ENCODE measurements around the gene HOMER2.

HOMER2 gene

GRCh38 chr15:82878325-82878724, 74.2 kb downstream of the HOMER2 start:
- no peak for DNase-seq (ENCODE audit: low spot score)
- Histone ChIP-seq H3K27me3 (ENCODE audit: control insufficient read depth in 3 of 3, insufficient read depth in 3 of 3, low read depth in 1 of 3, low read length in 3 of 3) (no peaks in the 10 kb centered on the region), H2BK120ac (ENCODE audit: low read depth, low read length) (no peak overlapping the region), H3K23ac (ENCODE audit: low read depth, low read length, poor library complexity) (no peak overlapping the region), H2BK5ac (ENCODE audit: low read length) (no peak overlapping the region), H4K91ac (ENCODE audit: low read depth, low read length, poor library complexity) (no peak overlapping the region), H3K4me2 (ENCODE audit: insufficient read depth, low read length, poor library complexity, severe bottlenecking) (no peak overlapping the region), H3K36me3 (replicated peaks in 1 of 2; ENCODE audit: control insufficient read depth in 2 of 2, insufficient read depth in 2 of 2, low read length in 2 of 2) (peaks cover 0 to 12% of the 10 kb centered on the region in 2 donors), H3K79me1 (ENCODE audit: low read depth, low read length) (no peaks in the 10 kb centered on the region), H3K18ac (ENCODE audit: low read length) (no peak overlapping the region), H2BK12ac (ENCODE audit: low read length) (no peak overlapping the region), H3K4me3 (ENCODE audit: low read length in 2 of 2) (no peak overlapping the region), H3K27ac (replicated peaks; ENCODE audit: low read length) (no peak overlapping the region), H3K14ac (ENCODE audit: low read length) (no peak overlapping the region), H3K9me3 (replicated peaks in 1 of 2; ENCODE audit: control insufficient read depth in 2 of 2, insufficient read depth in 1 of 2, low read depth in 1 of 2, low read length in 2 of 2) (no peaks in the 10 kb centered on the region), H3K9ac (ENCODE audit: low read depth, low read length, poor library complexity) (no peak overlapping the region), H4K8ac (ENCODE audit: low read depth, low read length) (no peak overlapping the region), H3K4me1 (ENCODE audit: control insufficient read depth in 2 of 2, insufficient read depth in 1 of 2, low read depth in 1 of 2, low read length in 2 of 2) (no peaks in the 10 kb centered on the region), H3K4ac (ENCODE audit: low read length) (no peak overlapping the region), H2BK15ac (ENCODE audit: low read length) (no peak overlapping the region), H2AK5ac (ENCODE audit: low read depth, low read length) (no peak overlapping the region), H2AFZ (ENCODE audit: low read length) (no peak overlapping the region)
- WGBS, 2 donors (ENCODE audit: extremely low coverage in 2 of 2, insufficient read length in 2 of 2, insufficient replicate concordance in 1 of 2), result no CpG with 5 or more reads among the region's 5 CpGs

GRCh38 chr15:82877825-82878224, 74.7 kb downstream of the HOMER2 start:
- Histone ChIP-seq H2AK5ac (ENCODE audit: low read depth, low read length) (no peak overlapping the region), H3K23ac (ENCODE audit: low read depth, low read length, poor library complexity) (no peak overlapping the region), H3K4me3 (ENCODE audit: low read length in 2 of 2) (no peak overlapping the region), H2BK5ac (ENCODE audit: low read length) (no peak overlapping the region), H2BK12ac (ENCODE audit: low read length) (no peak overlapping the region), H2BK120ac (ENCODE audit: low read depth, low read length) (no peak overlapping the region), H3K79me1 (ENCODE audit: low read depth, low read length) (no peaks in the 10 kb centered on the region), H3K36me3 (replicated peaks in 1 of 2; ENCODE audit: control insufficient read depth in 2 of 2, insufficient read depth in 2 of 2, low read length in 2 of 2) (peaks cover 0 to 14% of the 10 kb centered on the region in 2 donors), H2AFZ (ENCODE audit: low read length) (no peak overlapping the region), H3K14ac (ENCODE audit: low read length) (no peak overlapping the region), H3K4me2 (ENCODE audit: insufficient read depth, low read length, poor library complexity, severe bottlenecking) (no peak overlapping the region), H4K8ac (ENCODE audit: low read depth, low read length) (no peak overlapping the region), H2BK15ac (ENCODE audit: low read length) (no peak overlapping the region), H4K91ac (ENCODE audit: low read depth, low read length, poor library complexity) (no peak overlapping the region), H3K4ac (ENCODE audit: low read length) (no peak overlapping the region), H3K18ac (ENCODE audit: low read length) (no peak overlapping the region), H3K4me1 (ENCODE audit: control insufficient read depth in 2 of 2, insufficient read depth in 1 of 2, low read depth in 1 of 2, low read length in 2 of 2) (no peaks in the 10 kb centered on the region), H3K9ac (ENCODE audit: low read depth, low read length, poor library complexity) (no peak overlapping the region), H3K27me3 (ENCODE audit: control insufficient read depth in 3 of 3, insufficient read depth in 3 of 3, low read depth in 1 of 3, low read length in 3 of 3) (no peaks in the 10 kb centered on the region), H3K9me3 (replicated peaks in 1 of 2; ENCODE audit: control insufficient read depth in 2 of 2, insufficient read depth in 1 of 2, low read depth in 1 of 2, low read length in 2 of 2) (no peaks in the 10 kb centered on the region), H3K27ac (replicated peaks; ENCODE audit: low read length) (no peak overlapping the region)
- DNase-seq (ENCODE audit: low spot score), result no peak
- WGBS, 2 donors (ENCODE audit: extremely low coverage in 2 of 2, insufficient read length in 2 of 2, insufficient replicate concordance in 1 of 2), result no CpG with 5 or more reads among the region's 2 CpGs

GRCh38 chr15:82875411-82876003, 77.0 kb downstream of the HOMER2 start:
- H4K8ac ChIP-seq (ENCODE audit: low read depth, low read length), result no peak overlapping the region
- no peak overlapping the region for H3K4ac ChIP-seq (ENCODE audit: low read length)
- H3K23ac ChIP-seq (ENCODE audit: low read depth, low read length, poor library complexity), result no peak overlapping the region
- no peaks in the 10 kb centered on the region for H3K9me3 ChIP-seq (replicated peaks in 1 of 2; ENCODE audit: control insufficient read depth in 2 of 2, insufficient read depth in 1 of 2, low read depth in 1 of 2, low read length in 2 of 2)
- no peak overlapping the region for H2BK12ac ChIP-seq (ENCODE audit: low read length)
- H2BK15ac ChIP-seq (ENCODE audit: low read length), result no peak overlapping the region
- no peak overlapping the region for H3K4me3 ChIP-seq (ENCODE audit: low read length in 2 of 2)
- peaks cover 0 to 14% of the 10 kb centered on the region in 2 donors for H3K36me3 ChIP-seq (replicated peaks in 1 of 2; ENCODE audit: control insufficient read depth in 2 of 2, insufficient read depth in 2 of 2, low read length in 2 of 2)
- H3K27me3 ChIP-seq (ENCODE audit: control insufficient read depth in 3 of 3, insufficient read depth in 3 of 3, low read depth in 1 of 3, low read length in 3 of 3), result no peaks in the 10 kb centered on the region
- H3K79me1 ChIP-seq (ENCODE audit: low read depth, low read length), result no peaks in the 10 kb centered on the region
- H3K14ac ChIP-seq (ENCODE audit: low read length), result no peak overlapping the region
- WGBS, 2 donors (ENCODE audit: extremely low coverage in 2 of 2, insufficient read length in 2 of 2, insufficient replicate concordance in 1 of 2), result no CpG with 5 or more reads among the region's 7 CpGs
- H2AK5ac ChIP-seq (ENCODE audit: low read depth, low read length), result no peak overlapping the region
- H2AFZ ChIP-seq (ENCODE audit: low read length), result no peak overlapping the region
- H3K4me2 ChIP-seq (ENCODE audit: insufficient read depth, low read length, poor library complexity, severe bottlenecking), result no peak overlapping the region
- H3K9ac ChIP-seq (ENCODE audit: low read depth, low read length, poor library complexity), result no peak overlapping the region
- H3K27ac ChIP-seq (replicated peaks; ENCODE audit: low read length), result no peak overlapping the region
- H2BK120ac ChIP-seq (ENCODE audit: low read depth, low read length), result no peak overlapping the region
- H4K91ac ChIP-seq (ENCODE audit: low read depth, low read length, poor library complexity), result no peak overlapping the region
- H3K18ac ChIP-seq (ENCODE audit: low read length), result no peak overlapping the region
- no peaks in the 10 kb centered on the region for H3K4me1 ChIP-seq (ENCODE audit: control insufficient read depth in 2 of 2, insufficient read depth in 1 of 2, low read depth in 1 of 2, low read length in 2 of 2)
- no peak for DNase-seq (ENCODE audit: low spot score)
- H2BK5ac ChIP-seq (ENCODE audit: low read length), result no peak overlapping the region

GRCh38 chr15:82874961-82875360, 77.6 kb downstream of the HOMER2 start:
- H4K8ac ChIP-seq (ENCODE audit: low read depth, low read length), result no peak overlapping the region
- no peak for DNase-seq (ENCODE audit: low spot score)
- H4K91ac ChIP-seq (ENCODE audit: low read depth, low read length, poor library complexity), result no peak overlapping the region
- peaks cover 0 to 14% of the 10 kb centered on the region in 2 donors for H3K36me3 ChIP-seq (replicated peaks in 1 of 2; ENCODE audit: control insufficient read depth in 2 of 2, insufficient read depth in 2 of 2, low read length in 2 of 2)
- H3K27me3 ChIP-seq (ENCODE audit: control insufficient read depth in 3 of 3, insufficient read depth in 3 of 3, low read depth in 1 of 3, low read length in 3 of 3), result no peaks in the 10 kb centered on the region
- no peak overlapping the region for H3K23ac ChIP-seq (ENCODE audit: low read depth, low read length, poor library complexity)
- no peaks in the 10 kb centered on the region for H3K9me3 ChIP-seq (replicated peaks in 1 of 2; ENCODE audit: control insufficient read depth in 2 of 2, insufficient read depth in 1 of 2, low read depth in 1 of 2, low read length in 2 of 2)
- H2AK5ac ChIP-seq (ENCODE audit: low read depth, low read length), result no peak overlapping the region
- H3K9ac ChIP-seq (ENCODE audit: low read depth, low read length, poor library complexity), result no peak overlapping the region
- H3K4me2 ChIP-seq (ENCODE audit: insufficient read depth, low read length, poor library complexity, severe bottlenecking), result no peak overlapping the region
- no peak overlapping the region for H3K27ac ChIP-seq (replicated peaks; ENCODE audit: low read length)
- no peak overlapping the region for H2BK120ac ChIP-seq (ENCODE audit: low read depth, low read length)
- no peak overlapping the region for H2AFZ ChIP-seq (ENCODE audit: low read length)
- no peak overlapping the region for H3K4me3 ChIP-seq (ENCODE audit: low read length in 2 of 2)
- H2BK15ac ChIP-seq (ENCODE audit: low read length), result no peak overlapping the region
- no peak overlapping the region for H2BK5ac ChIP-seq (ENCODE audit: low read length)
- WGBS, 2 donors (ENCODE audit: extremely low coverage in 2 of 2, insufficient read length in 2 of 2, insufficient replicate concordance in 1 of 2), result no CpG with 5 or more reads among the region's 10 CpGs
- no peaks in the 10 kb centered on the region for H3K4me1 ChIP-seq (ENCODE audit: control insufficient read depth in 2 of 2, insufficient read depth in 1 of 2, low read depth in 1 of 2, low read length in 2 of 2)
- no peak overlapping the region for H2BK12ac ChIP-seq (ENCODE audit: low read length)
- H3K18ac ChIP-seq (ENCODE audit: low read length), result no peak overlapping the region
- H3K4ac ChIP-seq (ENCODE audit: low read length), result no peak overlapping the region
- no peak overlapping the region for H3K14ac ChIP-seq (ENCODE audit: low read length)
- no peaks in the 10 kb centered on the region for H3K79me1 ChIP-seq (ENCODE audit: low read depth, low read length)

Data from neuronal stem cell (in vitro differentiated cells).